ENCODE results near the gene GASK1B.

Gene GASK1B

DNA sequence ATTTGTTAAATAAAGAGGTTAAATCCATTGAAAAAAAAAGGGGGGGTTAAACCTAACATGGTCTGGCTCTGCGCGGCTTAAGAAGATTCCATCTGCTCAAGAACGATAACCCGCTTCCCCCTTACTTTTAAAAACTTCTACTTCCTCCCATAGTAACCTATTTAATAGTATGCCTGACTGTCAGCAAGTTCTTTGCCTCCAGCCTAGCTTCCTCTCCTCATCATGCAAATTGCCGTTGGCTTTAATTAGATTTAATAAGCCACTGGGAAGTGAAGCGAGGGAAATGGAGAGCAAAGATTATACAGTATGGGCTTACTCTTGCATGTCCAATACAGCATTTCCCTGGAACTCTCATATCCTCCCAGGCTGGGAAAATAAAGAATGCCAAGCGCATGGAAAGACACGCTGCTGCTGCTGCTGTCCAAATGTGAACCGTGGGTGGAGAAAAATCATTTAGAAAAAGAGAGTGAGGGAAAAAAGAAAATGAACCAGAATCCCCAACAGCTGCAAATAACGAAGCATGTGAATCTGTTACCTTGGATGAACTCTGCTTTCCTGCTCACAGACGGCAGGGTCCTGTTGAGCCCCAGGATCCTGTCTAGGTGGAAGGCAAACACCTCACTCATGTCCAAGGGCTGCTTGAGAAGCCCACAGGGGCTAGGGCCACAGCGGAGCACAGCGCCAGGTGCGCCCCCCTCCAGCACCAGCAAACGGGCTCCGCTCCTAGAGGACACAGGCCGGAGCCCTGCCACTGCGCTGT is 2.7 kb downstream of the GASK1B start:
- no peaks in the 10 kb centered on the region for H3K36me3 ChIP-seq (ENCODE audit: insufficient read depth, insufficient read length, low read length)
- no peaks in the 10 kb centered on the region for H3K27me3 ChIP-seq (ENCODE audit: insufficient read depth, insufficient read length)
- no peak overlapping the region for H3K9ac ChIP-seq (ENCODE audit: insufficient read length, low read depth)
- no peaks in the 10 kb centered on the region for H3K4me1 ChIP-seq (ENCODE audit: insufficient read depth, insufficient read length)
- H3K4me3 ChIP-seq (ENCODE audit: insufficient read length, low read depth): no peak overlapping the region
- TF ChIP-seq ZNF274 (IDR thresholded peaks at IDR 0.05; ENCODE audit: low read depth, low read length) (no peak), YY1 (IDR thresholded peaks at IDR 0.05; ENCODE audit: insufficient read depth, insufficient read length) (no peak), SUZ12 (IDR thresholded peaks at IDR 0.05; ENCODE audit: extremely low read depth, insufficient read depth, insufficient read length) (no peak)
- DNase-seq (ENCODE audit: low read depth, low spot score): no peak
- no peaks in the 10 kb centered on the region for H3K9me3 ChIP-seq (ENCODE audit: insufficient read depth, low read length)

DNA sequence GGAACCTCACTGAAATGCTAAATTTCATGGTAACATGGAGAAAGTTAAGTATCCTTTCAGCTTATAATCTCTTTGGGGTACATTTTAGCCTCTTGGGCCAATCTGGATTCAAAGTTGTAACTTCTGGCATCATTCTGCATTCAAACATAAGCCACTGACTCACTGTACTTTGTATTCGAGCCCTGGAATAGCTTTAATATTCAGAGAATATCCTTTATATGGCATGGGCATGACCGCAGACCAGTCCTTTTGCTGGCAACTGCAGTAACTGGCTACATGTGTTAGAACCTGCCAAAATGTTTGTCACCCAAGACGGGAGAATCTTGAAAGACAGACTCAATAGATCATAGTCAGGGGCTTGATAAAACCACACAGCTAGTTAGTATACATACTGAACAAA is 3.3 kb downstream of the GASK1B start:
- H3K27me3 ChIP-seq (ENCODE audit: insufficient read depth, insufficient read length): no peaks in the 10 kb centered on the region
- DNase-seq (ENCODE audit: low read depth, low spot score): no peak
- TF ChIP-seq SUZ12 (IDR thresholded peaks at IDR 0.05; ENCODE audit: extremely low read depth, insufficient read depth, insufficient read length): no peak
- TF ChIP-seq ZNF274 (IDR thresholded peaks at IDR 0.05; ENCODE audit: low read depth, low read length): no peak
- no peak for TF ChIP-seq YY1 (IDR thresholded peaks at IDR 0.05; ENCODE audit: insufficient read depth, insufficient read length)
- H3K36me3 ChIP-seq (ENCODE audit: insufficient read depth, insufficient read length, low read length): no peaks in the 10 kb centered on the region
- no peaks in the 10 kb centered on the region for H3K4me1 ChIP-seq (ENCODE audit: insufficient read depth, insufficient read length)
- H3K9me3 ChIP-seq (ENCODE audit: insufficient read depth, low read length): no peaks in the 10 kb centered on the region
- H3K4me3 ChIP-seq (ENCODE audit: insufficient read length, low read depth): no peak overlapping the region
- H3K9ac ChIP-seq (ENCODE audit: insufficient read length, low read depth): no peak overlapping the region

DNA sequence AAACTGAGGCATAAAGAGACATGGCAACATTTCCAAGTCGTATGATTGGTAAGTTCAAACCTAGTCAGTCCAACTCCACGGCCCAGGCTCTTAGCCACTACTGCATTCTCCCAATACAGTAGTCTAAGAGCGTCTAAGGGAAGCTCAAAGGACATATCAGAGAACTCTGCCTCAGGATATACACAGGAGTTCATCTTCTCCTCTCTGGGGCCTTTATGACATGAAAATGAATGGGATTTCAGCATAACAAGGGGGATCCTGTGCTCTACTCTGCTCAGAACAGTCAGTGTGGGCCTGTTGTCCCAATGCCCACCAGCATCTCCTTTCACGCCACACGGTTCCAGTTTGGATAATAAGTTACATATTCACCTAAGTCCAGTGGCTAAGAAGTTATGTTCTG is 4.2 kb downstream of the GASK1B start:
- TF ChIP-seq SUZ12 (IDR thresholded peaks at IDR 0.05; ENCODE audit: extremely low read depth, insufficient read depth, insufficient read length) (no peak), ZNF274 (IDR thresholded peaks at IDR 0.05; ENCODE audit: low read depth, low read length) (no peak), YY1 (IDR thresholded peaks at IDR 0.05; ENCODE audit: insufficient read depth, insufficient read length) (no peak)
- no peak for DNase-seq (ENCODE audit: low read depth, low spot score)
- Histone ChIP-seq H3K9me3 (ENCODE audit: insufficient read depth, low read length) (no peaks in the 10 kb centered on the region), H3K4me3 (ENCODE audit: insufficient read length, low read depth) (no peak overlapping the region), H3K36me3 (ENCODE audit: insufficient read depth, insufficient read length, low read length) (no peaks in the 10 kb centered on the region), H3K4me1 (ENCODE audit: insufficient read depth, insufficient read length) (no peaks in the 10 kb centered on the region), H3K9ac (ENCODE audit: insufficient read length, low read depth) (no peak overlapping the region), H3K27me3 (ENCODE audit: insufficient read depth, insufficient read length) (no peaks in the 10 kb centered on the region)

DNA sequence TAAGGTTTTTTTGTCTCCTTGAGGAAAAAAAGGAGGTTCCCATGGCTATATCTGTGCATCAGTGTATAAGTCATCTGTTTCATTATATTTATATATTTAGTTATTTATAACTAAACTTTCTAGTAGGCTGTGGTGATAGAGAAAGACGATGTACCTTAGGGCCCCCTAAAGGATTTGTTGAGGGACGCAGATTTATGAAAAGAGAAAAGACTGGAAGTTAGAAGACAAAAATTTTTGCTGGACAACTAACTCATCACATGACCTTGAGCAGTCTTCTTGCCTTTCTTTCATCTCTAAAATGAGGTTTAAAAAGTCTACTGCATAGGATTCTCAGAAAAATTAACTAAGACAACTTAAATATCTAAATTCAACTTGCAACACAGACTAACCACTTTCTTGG is 6.1 kb downstream of the GASK1B start:
- Histone ChIP-seq H3K27me3 (ENCODE audit: insufficient read depth, insufficient read length) (no peaks in the 10 kb centered on the region), H3K9ac (ENCODE audit: insufficient read length, low read depth) (no peak overlapping the region), H3K9me3 (ENCODE audit: insufficient read depth, low read length) (no peaks in the 10 kb centered on the region), H3K4me1 (ENCODE audit: insufficient read depth, insufficient read length) (no peaks in the 10 kb centered on the region), H3K4me3 (ENCODE audit: insufficient read length, low read depth) (no peak overlapping the region), H3K36me3 (ENCODE audit: insufficient read depth, insufficient read length, low read length) (no peaks in the 10 kb centered on the region)
- no peak for TF ChIP-seq YY1 (IDR thresholded peaks at IDR 0.05; ENCODE audit: insufficient read depth, insufficient read length)
- no peak for TF ChIP-seq SUZ12 (IDR thresholded peaks at IDR 0.05; ENCODE audit: extremely low read depth, insufficient read depth, insufficient read length)
- TF ChIP-seq ZNF274 (IDR thresholded peaks at IDR 0.05; ENCODE audit: low read depth, low read length): no peak
- no peak for DNase-seq (ENCODE audit: low read depth, low spot score)

DNA sequence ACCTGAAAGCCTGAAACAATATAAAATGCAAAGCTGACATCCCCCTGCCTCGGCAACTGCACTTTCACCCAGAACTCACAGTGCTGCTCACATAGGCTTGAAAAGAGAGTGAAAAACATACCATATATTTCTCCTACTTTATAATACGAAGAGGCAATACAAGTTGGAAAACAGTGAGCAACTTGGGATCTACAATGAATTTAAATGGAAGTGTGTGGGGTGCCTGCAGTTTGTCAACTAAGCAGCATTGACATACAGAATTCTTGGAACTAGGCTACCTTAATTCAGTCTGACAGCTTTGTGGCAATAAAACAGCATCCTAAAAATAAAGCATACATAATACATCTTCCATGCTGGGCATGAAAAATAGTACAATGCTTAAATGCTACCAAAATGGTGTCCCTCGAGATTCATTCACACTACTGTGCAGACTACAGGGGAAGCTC is 8.0 kb downstream of the GASK1B start:
- Histone ChIP-seq H3K36me3 (ENCODE audit: insufficient read depth, insufficient read length, low read length) (no peaks in the 10 kb centered on the region), H3K27me3 (ENCODE audit: insufficient read depth, insufficient read length) (no peaks in the 10 kb centered on the region), H3K4me3 (ENCODE audit: insufficient read length, low read depth) (no peak overlapping the region), H3K4me1 (ENCODE audit: insufficient read depth, insufficient read length) (no peaks in the 10 kb centered on the region), H3K9me3 (ENCODE audit: insufficient read depth, low read length) (no peaks in the 10 kb centered on the region), H3K9ac (ENCODE audit: insufficient read length, low read depth) (no peak overlapping the region)
- DNase-seq (ENCODE audit: low read depth, low spot score): no peak
- TF ChIP-seq YY1 (IDR thresholded peaks at IDR 0.05; ENCODE audit: insufficient read depth, insufficient read length) (no peak), ZNF274 (IDR thresholded peaks at IDR 0.05; ENCODE audit: low read depth, low read length) (no peak), SUZ12 (IDR thresholded peaks at IDR 0.05; ENCODE audit: extremely low read depth, insufficient read depth, insufficient read length) (no peak)

DNA sequence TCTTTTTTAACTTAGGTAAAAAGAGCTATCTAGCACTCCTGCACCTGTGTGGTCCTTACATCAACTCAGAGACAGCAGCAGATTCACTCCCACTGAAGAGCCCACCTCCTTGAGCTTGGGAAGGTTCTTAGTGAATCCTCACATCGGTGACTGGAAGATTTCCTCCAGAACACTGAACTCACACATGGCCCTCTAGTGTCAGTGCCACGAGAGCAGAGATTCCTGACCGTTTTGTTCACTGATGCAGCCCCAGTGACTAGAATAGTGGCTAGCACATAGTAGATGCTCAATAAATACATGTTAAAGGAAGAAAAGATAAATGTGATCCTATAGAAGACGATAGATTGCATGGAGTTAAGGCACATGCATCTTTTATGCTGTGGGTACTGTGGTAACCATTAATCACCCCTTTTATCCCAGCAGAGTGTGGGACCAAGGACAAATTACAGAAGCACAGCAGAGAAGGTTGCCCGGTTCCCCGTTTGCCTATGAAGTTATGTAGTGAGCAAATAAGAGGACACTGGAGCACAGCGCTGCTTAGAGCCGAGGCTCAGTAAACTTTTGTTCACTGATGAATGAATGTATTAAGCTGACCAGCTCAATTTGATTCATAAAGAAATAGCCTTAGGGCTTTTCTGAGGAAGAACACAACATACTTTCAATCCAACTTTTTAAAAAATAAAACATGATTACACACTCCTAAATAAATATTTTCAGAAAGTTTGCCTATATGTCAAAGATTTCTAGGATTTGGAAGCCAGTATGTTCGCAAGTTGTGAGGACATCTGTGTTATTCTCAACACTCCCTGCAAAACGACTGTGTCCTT is 8.7 kb downstream of the GASK1B start:
- Histone ChIP-seq H3K9ac (ENCODE audit: insufficient read length, low read depth) (no peak overlapping the region), H3K9me3 (ENCODE audit: insufficient read depth, low read length) (no peaks in the 10 kb centered on the region), H3K4me1 (ENCODE audit: insufficient read depth, insufficient read length) (no peaks in the 10 kb centered on the region), H3K27me3 (ENCODE audit: insufficient read depth, insufficient read length) (no peaks in the 10 kb centered on the region), H3K36me3 (ENCODE audit: insufficient read depth, insufficient read length, low read length) (no peaks in the 10 kb centered on the region), H3K4me3 (ENCODE audit: insufficient read length, low read depth) (no peak overlapping the region)
- DNase-seq (ENCODE audit: low read depth, low spot score): no peak
- no peak for TF ChIP-seq YY1 (IDR thresholded peaks at IDR 0.05; ENCODE audit: insufficient read depth, insufficient read length)
- TF ChIP-seq ZNF274 (IDR thresholded peaks at IDR 0.05; ENCODE audit: low read depth, low read length): no peak
- no peak for TF ChIP-seq SUZ12 (IDR thresholded peaks at IDR 0.05; ENCODE audit: extremely low read depth, insufficient read depth, insufficient read length)

DNA sequence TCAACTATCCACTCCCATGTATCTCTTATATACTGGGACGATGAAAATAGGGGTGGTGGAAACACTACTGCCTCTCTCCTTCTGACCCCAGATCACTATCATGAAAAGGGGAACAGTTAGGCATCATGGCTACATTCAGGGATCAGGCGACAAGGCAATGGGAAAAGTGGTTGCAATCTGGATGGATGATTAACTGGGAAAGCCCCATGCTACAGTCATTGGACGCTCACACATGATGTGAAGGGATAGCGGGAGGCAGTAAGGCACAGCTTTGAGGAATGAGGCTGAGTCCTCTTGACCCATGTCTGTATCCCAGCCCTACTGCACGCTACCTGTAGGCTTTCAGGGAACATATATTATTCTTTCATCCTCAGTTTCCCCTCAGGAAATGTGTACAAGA is 10.2 kb downstream of the GASK1B start:
- H3K4me1 ChIP-seq (ENCODE audit: insufficient read depth, insufficient read length): no peaks in the 10 kb centered on the region
- TF ChIP-seq YY1 (IDR thresholded peaks at IDR 0.05; ENCODE audit: insufficient read depth, insufficient read length) (no peak), ZNF274 (IDR thresholded peaks at IDR 0.05; ENCODE audit: low read depth, low read length) (no peak), SUZ12 (IDR thresholded peaks at IDR 0.05; ENCODE audit: extremely low read depth, insufficient read depth, insufficient read length) (no peak)
- no peaks in the 10 kb centered on the region for H3K9me3 ChIP-seq (ENCODE audit: insufficient read depth, low read length)
- H3K27me3 ChIP-seq (ENCODE audit: insufficient read depth, insufficient read length): no peaks in the 10 kb centered on the region
- DNase-seq (ENCODE audit: low read depth, low spot score): no peak
- H3K4me3 ChIP-seq (ENCODE audit: insufficient read length, low read depth): no peak overlapping the region
- no peaks in the 10 kb centered on the region for H3K36me3 ChIP-seq (ENCODE audit: insufficient read depth, insufficient read length, low read length)
- no peak overlapping the region for H3K9ac ChIP-seq (ENCODE audit: insufficient read length, low read depth)
